PC-3 (cell line): ENCODE data around the gene HHIP.

Experiments used
- EZH2phosphoT487 ChIP-seq: fragments of 300-600 bp; sonication (generic); IDR thresholded peaks from 2 replicates; pipeline ENCODE4 v1.6.1; 2018; ENCODE audit warnings: mild to moderate bottlenecking, antibody characterized with exemption, low read length, borderline replicate concordance
- TF ChIP-seq, protein P1 (sequence below): fragments of 300-600 bp; sonication (generic); conservative IDR thresholded peaks from 2 replicates; pipeline ENCODE4 v1.5.1; 2017; ENCODE audit warnings: antibody characterized with exemption, low read depth, mild to moderate bottlenecking, low read length

- TF ChIP-seq, protein P1, sequence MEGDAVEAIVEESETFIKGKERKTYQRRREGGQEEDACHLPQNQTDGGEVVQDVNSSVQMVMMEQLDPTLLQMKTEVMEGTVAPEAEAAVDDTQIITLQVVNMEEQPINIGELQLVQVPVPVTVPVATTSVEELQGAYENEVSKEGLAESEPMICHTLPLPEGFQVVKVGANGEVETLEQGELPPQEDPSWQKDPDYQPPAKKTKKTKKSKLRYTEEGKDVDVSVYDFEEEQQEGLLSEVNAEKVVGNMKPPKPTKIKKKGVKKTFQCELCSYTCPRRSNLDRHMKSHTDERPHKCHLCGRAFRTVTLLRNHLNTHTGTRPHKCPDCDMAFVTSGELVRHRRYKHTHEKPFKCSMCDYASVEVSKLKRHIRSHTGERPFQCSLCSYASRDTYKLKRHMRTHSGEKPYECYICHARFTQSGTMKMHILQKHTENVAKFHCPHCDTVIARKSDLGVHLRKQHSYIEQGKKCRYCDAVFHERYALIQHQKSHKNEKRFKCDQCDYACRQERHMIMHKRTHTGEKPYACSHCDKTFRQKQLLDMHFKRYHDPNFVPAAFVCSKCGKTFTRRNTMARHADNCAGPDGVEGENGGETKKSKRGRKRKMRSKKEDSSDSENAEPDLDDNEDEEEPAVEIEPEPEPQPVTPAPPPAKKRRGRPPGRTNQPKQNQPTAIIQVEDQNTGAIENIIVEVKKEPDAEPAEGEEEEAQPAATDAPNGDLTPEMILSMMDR: no peak
- TF ChIP-seq EZH2phosphoT487: no peak
Measured at GRCh38 chr4:144621681-144622080, 24.3 kb upstream of the HHIP start.
